Neural cell (in vitro differentiated cells): ENCODE results near the gene FGF4.

Source experiments
- CTCF ChIP-seq: fragments of 450-650 bp; IDR thresholded peaks from 2 replicates; pipeline ENCODE4 v1.5.1; 2014; ENCODE audit warnings: antibody characterized with exemption, mild to moderate bottlenecking, moderate library complexity; ENCODE audit not compliant: poor library complexity, severe bottlenecking
- EP300 ChIP-seq: fragments of 450-650 bp; conservative IDR thresholded peaks from 2 replicates; pipeline ENCODE4 v1.6.1; 2014; ENCODE audit warnings: antibody characterized with exemption, mild to moderate bottlenecking, moderate library complexity; ENCODE audit not compliant: poor library complexity, severe bottlenecking
- EZH2 ChIP-seq: fragments of 200-600, 300-800 bp; shearing (Covaris generic), sonication (generic); IDR thresholded peaks from 2 replicates; pipeline ENCODE4 v1.6.1; 2014; ENCODE audit warnings: antibody characterized with exemption, low read length, borderline replicate concordance, mild to moderate bottlenecking; ENCODE audit not compliant: insufficient read depth, poor library complexity, severe bottlenecking
- POLR2AphosphoS5 ChIP-seq: IDR thresholded peaks from 2 replicates; pipeline ENCODE4 v1.6.1; 2012
- REST ChIP-seq: IDR thresholded peaks from 2 replicates; pipeline ENCODE4 v1.6.1; 2012; ENCODE audit warnings: borderline replicate concordance
- SMC3 ChIP-seq: fragments of 450-650 bp; conservative IDR thresholded peaks from 2 replicates; pipeline ENCODE4 v1.6.1; 2014; ENCODE audit warnings: antibody characterized with exemption, mild to moderate bottlenecking, moderate library complexity; ENCODE audit not compliant: poor library complexity
- TAF1 ChIP-seq: IDR thresholded peaks from 2 replicates; pipeline ENCODE4 v1.6.1; 2012; ENCODE audit warnings: low read depth

GRCh38 chr11:69800278-69800677 is 25.1 kb upstream of the FGF4 start:
- no peak for TF ChIP-seq EP300
- no peak for TF ChIP-seq POLR2AphosphoS5
- no peak for TF ChIP-seq CTCF
- TF ChIP-seq SMC3: no peak
- TF ChIP-seq TAF1: no peak
- TF ChIP-seq REST: no peak
- TF ChIP-seq EZH2: no peak
